HG02623 (cell line): ENCODE measurements around the gene OVOL2.
"Not testable (repeated sequence)": the region's sequence is repeated elsewhere in the genome, so short reads cannot be mapped to it uniquely, and the experiment has no call there.

Experiments
- ATAC-seq: cut with Tn5 transposase; IDR thresholded peaks from one replicate; pipeline ENCODE4 v1.9.1; 2021; ENCODE audit warnings: moderate library complexity; ENCODE audit not compliant: unreplicated experiment

OVOL2 gene

DNA sequence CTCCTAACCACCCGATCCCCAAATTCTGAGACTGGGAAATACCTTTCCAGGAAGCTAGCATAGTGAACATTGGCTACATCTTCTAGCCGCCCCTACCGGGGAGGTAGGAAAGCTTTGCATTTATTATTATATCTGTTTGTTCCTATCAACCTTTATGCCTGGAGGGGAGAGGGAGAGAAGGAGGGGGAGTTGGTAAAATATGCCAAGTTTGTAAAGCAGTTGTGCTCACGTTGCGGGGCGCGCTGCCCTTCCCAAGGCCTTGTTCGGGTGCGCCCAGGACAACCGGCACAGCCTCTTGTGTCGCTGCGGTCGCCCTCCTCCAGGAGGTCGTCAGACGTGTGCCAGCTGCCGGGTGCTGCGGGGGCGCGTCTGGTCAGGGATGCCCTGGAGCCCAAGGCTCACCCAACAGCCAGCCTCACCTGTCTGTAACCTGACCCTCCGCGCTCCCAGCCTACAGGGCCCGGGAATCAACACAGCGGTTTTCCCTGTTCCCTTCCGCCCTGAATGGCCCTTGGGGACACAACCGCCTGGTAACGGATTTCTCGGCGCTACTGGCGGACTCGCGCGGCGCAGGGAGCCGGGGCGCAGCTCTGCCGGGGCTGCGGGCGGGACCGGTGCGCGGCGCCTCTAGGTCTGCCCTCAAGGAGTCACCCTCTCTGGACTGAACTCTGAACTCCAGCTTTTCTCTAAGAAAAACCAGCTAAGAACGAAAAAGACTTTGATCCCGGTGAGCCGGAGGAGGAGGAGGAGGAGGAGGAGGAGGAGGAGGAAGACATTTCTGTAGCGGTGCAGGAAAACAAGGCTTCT lies 1.1 kb upstream of the OVOL2 start:
- no peak for ATAC-seq

GRCh38 chr20:18057994-18058349 lies 256 bp upstream of the OVOL2 start:
- no peak for ATAC-seq

- no peak for ATAC-seq
These were observed 1.3 kb downstream of the OVOL2 start for GRCh38 chr20:18056174-18057100.

DNA sequence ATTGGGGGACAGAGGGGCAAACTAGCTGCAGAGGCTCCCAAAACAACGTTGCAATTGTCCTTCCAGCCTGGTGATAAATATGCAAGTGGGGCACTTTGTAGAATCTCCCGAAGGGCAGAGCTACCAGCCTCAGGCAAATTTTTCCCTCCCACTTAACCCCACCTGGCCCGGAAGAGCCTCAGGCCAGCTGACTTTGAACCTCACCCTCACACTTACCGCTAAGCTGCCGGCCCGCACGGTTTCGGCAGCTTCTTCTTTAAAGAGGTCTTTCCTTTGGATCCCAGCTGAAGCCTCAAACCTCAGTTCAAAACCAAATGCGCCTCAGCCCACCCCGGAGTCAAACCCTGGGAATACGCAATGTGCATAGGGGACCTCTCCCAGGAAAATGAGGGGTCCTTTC lies 2.5 kb downstream of the OVOL2 start:
- no peak for ATAC-seq

DNA sequence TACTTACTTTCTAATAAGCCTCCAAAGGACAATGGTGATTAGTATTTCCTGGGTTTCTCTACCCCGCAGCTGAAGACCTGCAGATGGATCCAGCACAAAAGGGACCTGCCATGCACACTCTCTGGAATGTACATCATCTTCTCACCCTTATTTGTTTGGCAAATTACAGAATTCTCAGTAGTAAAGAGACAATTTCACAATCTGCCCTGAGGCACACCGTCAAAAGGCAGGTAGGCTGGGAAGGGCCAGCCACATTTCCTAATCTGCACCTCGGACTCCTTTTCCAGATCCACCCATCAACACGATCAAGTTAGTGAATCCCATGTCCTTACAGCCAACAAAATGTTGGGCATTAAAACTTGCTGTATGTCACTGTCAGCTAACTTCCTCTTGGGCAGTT lies 4.9 kb downstream of the OVOL2 start:
- no peak for ATAC-seq

GRCh38 chr20:18050628-18051027 lies 7.1 kb downstream of the OVOL2 start:
- ATAC-seq = no peak

- no peak for ATAC-seq
These were observed 9.5 kb downstream of the OVOL2 start for GRCh38 chr20:18048176-18048575.

DNA sequence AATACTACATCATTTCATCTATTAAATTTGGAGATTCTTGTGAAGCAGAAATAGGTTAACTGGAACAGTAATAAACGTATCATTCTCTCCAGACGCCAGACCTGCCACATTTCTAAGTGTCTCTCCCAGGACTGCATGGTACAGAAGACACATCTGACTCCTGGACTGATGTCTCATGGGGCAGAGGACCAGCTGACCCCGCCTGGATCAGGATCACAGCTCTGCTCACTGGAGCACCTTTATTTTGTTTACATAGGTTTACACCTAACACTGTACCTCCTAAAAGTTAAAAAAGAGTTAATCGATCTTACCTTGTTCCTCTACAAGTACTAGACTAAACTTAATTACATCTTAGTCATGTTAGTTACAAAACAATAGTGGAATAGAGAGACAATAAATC lies 11.2 kb downstream of the OVOL2 start:
- no peak for ATAC-seq

GRCh38 chr20:18042229-18042628 lies 15.5 kb downstream of the OVOL2 start:
- no peak for ATAC-seq

- no peak for ATAC-seq
These were observed 16.3 kb downstream of the OVOL2 start for GRCh38 chr20:18041462-18041861.

DNA sequence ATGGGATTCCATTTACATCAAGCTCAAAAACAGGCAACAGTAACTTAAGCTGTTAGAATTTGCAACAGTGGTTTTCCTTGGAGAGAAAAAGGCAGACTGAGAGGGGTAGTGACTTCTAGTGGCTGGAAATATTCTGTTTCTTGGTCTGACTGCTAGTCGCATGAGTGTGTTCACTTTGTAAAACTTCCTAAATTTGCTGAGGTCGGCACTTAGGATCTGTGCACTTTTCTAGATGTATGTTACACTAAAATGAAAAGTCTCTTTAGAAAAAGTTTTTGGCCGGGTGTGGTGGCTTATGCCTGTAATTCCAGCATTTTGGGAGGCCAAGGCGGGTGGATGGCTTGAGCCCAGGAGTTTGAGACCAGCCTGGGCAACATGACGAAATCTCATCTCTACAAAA lies 18.7 kb downstream of the OVOL2 start:
- ATAC-seq = no peak

GRCh38 chr20:18034039-18034438 lies 23.7 kb downstream of the OVOL2 start:
- ATAC-seq = no peak

DNA sequence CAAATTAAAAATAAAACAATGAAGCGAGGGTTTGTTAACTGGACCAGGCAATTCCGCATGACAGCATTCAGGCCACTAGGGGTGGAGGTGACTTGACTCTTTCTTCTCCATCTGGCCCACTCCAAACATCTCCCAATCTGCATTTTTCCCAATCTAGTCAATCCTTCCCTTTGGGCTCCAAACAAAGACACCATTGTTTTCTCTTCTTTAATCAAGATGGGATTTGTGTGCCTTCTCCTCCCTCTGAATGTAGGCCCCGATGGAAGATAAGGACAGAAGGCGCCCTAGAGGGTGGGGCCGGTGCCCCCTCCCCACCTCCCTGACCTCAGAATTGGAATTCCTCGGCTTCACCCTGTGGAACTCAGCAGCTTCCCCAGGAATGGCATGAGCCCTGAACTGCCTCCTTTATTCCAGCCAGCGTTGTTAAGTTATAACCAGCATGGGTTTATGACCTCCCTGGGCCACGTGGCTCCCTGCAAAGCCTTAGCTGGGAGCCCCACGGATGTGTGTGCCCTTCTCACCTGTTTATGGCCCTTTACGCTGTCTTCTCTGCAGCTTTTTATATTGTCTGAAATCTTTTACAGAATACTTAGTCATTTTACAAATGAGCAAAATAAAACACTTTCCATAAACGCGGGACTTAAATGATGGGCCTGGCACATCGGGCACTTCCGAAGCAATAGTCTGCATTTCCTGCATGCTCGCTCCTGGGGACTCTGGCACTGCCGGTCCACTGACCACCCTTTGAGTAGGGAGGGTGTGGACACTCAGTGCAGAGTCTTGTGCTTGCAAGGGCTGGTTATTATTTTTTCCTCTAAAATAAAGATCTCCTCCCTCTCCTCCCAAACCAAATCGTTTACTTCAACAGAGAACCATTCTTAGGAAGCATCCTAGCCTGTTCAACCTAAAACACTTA lies 24.5 kb downstream of the OVOL2 start:
- no peak for ATAC-seq

DNA sequence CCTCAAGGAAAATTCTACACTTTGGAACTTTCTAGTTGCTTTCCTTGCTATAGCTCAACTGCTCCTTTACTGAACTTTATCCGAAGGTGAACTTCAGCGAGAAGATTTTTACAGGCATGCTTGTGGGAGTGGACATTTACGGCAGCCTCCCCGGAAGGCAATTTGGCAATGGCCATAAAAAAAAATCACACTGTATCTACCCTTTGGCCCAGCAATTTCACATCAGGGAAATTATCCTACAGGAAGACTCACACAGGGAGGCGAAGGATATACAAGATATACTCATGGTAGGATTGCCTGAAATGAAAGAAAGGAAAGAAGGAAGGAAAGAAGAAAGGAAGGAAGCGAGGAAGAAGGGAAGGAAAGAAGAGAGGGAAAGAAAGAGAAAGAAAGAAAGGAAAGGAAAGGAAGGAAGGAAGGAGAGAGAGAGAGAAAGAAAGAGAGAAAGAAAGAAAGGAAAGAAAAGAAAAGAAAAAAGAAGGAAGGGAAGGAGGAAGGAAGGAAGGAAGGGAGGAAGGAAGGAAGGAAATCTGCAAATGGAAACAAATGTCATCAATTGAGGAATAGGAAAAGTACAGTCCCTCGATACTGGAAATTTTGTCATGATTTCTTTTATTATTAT lies 25.7 kb downstream of the OVOL2 start:
- no peak for ATAC-seq

DNA sequence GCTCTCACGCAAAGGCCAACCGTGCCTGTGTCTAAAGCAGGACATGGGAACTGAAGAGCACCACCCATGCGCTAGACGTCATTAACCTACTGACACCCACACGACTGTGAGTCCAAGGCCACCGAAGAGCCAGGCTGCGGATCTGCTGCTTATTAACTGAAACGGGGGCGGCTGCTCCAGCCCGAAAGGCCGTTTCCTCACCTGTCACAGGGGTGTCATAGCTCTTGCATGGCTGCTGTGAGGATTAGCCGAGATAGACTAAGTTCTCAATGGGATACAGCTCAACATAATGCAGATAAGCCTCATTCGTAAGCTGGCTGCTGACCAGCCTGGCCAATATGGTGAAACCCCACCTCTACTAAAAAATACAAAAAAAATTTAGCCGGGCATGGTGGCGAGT lies 26.7 kb downstream of the OVOL2 start:
- no peak for ATAC-seq

GRCh38 chr20:18030020-18030419 lies 27.7 kb downstream of the OVOL2 start:
- ATAC-seq = no peak

DNA sequence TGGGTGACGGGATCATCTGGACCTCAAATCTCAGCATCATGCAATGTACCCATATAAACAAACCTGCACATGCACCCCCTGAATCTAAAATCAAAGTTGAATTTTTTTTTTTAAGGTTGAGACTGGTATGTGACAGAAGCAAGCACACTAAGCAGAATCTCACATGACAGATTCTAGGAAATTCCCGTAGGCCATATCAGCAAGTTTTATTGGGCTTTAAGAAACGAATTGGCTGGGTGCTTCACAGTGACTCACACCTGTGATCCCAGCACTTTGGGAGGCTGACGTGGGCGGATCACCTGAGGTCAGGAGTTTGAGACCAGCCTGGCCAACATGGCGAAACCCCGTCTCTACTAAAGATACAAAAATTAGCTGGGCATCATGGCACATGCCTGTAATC lies 30.7 kb downstream of the OVOL2 start:
- ATAC-seq = not testable (repeated sequence)

DNA sequence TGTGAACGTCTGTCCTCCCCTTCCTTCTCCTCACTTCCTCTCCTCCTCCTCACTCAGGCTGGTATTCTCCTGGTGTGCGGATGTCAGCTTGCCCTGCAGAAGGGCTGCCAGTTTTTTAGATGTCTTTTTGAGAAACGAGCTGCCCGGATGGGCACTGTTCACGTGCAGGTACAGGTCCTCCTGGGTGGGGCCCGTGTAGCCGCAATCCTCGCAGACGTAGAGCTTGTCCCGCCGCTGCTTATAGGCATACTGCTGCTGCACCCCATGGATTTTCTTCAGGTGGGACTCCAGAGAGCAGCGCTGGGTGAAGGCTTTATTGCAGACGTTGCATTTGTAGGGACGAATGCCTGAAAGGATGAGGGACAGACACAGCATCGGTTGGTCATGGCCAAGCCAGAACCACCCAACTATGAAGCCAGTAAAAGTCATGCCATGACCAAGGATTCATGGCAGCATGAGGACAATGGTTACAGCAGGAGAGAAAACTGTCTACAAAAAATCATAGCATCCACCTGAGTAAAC lies 33.0 kb downstream of the OVOL2 start:
- no peak for ATAC-seq

DNA sequence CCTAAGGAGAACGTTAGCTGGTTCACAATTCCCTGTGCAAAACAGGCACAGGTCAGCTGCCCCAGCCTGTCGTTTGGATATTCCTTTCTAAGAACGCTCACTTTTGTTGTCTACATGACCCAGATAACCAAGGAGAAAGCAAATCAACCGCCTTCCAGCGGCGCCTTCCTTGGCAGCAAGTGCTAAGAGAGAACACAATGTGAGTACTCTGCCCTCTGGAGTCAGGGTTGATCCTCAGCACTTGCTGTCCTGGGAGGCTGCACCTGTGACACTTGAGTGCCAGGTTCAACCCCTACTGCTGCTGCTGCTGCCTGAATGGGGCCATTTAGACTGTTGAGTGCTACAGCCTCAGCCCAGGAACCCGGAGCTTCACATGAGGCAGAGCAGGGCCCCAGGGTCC lies 36.8 kb downstream of the OVOL2 start:
- ATAC-seq = no peak

DNA sequence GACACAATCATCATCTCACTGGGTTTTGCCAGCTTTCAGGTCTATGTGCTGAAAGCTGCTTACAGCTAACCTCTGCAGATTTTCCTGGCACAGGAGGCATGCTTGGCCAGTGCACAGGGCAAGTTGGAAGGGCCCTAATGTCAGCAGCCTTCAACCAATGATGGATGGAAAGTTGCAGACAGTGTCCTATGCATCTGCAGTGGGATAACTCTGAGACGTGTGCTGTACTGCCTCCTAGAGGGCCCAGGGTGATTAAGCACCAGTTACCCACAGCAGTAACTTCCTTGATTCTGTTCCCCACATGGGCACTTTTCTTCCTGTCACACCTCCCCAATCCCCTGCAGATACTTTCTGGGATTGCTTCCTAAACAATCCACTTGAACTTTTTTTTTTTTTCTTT lies 38.6 kb downstream of the OVOL2 start:
- no peak for ATAC-seq
